Upper lobe of right lung (tissue), 1 donor: Measurements from ENCODE around the gene CLMN. TPM values are rescaled to one million over a fixed set of nuclear protein-coding genes. Genes with fewer than 3 reads are reported as not detected.

Experiments used
- ATAC-seq: fragments of 200-7000 bp; cut with Tn5 transposase; one replicate; pipeline ENCODE4 v1.9.1; 2020; ENCODE audit warnings: mild to moderate bottlenecking, moderate library complexity
- DNase-seq: peaks from one replicate; pipeline ENCODE4 v3.0.0-alpha.2; 2020
- H3K27ac ChIP-seq: fragments of 200-600 bp; one replicate; pipeline ENCODE4 v1.8.0; 2022
- H3K27me3 ChIP-seq: fragments of 200-600 bp; one replicate; pipeline ENCODE4 v1.8.0; 2022; ENCODE audit warnings: mild to moderate bottlenecking
- H3K36me3 ChIP-seq: fragments of 200-600 bp; one replicate; pipeline ENCODE4 v1.8.0; 2022
- H3K4me1 ChIP-seq: fragments of 200-600 bp; one replicate; pipeline ENCODE4 v1.8.0; 2022
- H3K4me3 ChIP-seq: fragments of 200-600 bp; one replicate; pipeline ENCODE4 v1.8.0; 2022; ENCODE audit warnings: mild to moderate bottlenecking
- H3K9me3 ChIP-seq: fragments of 200-600 bp; one replicate; pipeline ENCODE4 v1.8.0; 2022
- CTCF ChIP-seq: fragments of 200-600 bp; IDR thresholded peaks from one replicate; pipeline ENCODE4 v1.8.0; 2022; ENCODE audit warnings: antibody characterized with exemption
- intact Hi-C: fragments of 100-400 bp; cut with DNase I; formaldehyde crosslinking; loops from one replicate; pipeline ENCODE4 v1.11.0; 2022
- total RNA-seq: library from RNA; stranded (reverse); fragmentation: NEBNext Ultra II Directional; extraction: Animal tissue kit (Norgen Biotek cat#: 25700); gene quantifications from one replicate; pipeline ENCODE4 v1.2.1, GENCODE V29; 2021
- donor health status: DM: no; HTN: yes; CAD: no; lungs with severe emphysema.

The CLMN gene
- total RNA-seq, 1 donor from 2014 or later: 19.3 TPM

- H3K4me1 ChIP-seq: no peaks in the 10 kb centered on the region
- intact Hi-C loops: no loop called here
- no peak for DNase-seq
- TF ChIP-seq CTCF: no peak
- no peak overlapping the region for H3K27ac ChIP-seq
- H3K4me3 ChIP-seq: no peak overlapping the region
- H3K9me3 ChIP-seq: no peaks in the 10 kb centered on the region
- H3K27me3 ChIP-seq: no peaks in the 10 kb centered on the region
- H3K36me3 ChIP-seq: no peaks in the 10 kb centered on the region
- no peak for ATAC-seq
These were observed 103.7 kb downstream of the CLMN start for GRCh38 chr14:95216008-95216407.

- Histone ChIP-seq H3K27me3 (no peaks in the 10 kb centered on the region), H3K36me3 (no peaks in the 10 kb centered on the region), H3K4me3 (no peak overlapping the region), H3K4me1 (no peaks in the 10 kb centered on the region), H3K9me3 (no peaks in the 10 kb centered on the region), H3K27ac (no peak overlapping the region)
- intact Hi-C loops: no loop called here
- TF ChIP-seq CTCF: no peak
- ATAC-seq: no peak
- no peak for DNase-seq
These were observed 104.5 kb downstream of the CLMN start for GRCh38 chr14:95215094-95215725.

GRCh38 chr14:95213774-95214173 is 105.9 kb downstream of the CLMN start:
- DNase-seq: no peak
- no peaks in the 10 kb centered on the region for H3K4me1 ChIP-seq
- no peaks in the 10 kb centered on the region for H3K9me3 ChIP-seq
- no peaks in the 10 kb centered on the region for H3K36me3 ChIP-seq
- intact Hi-C loops: no loop called here
- H3K27ac ChIP-seq: no peak overlapping the region
- H3K27me3 ChIP-seq: no peaks in the 10 kb centered on the region
- TF ChIP-seq CTCF: no peak
- ATAC-seq: no peak
- H3K4me3 ChIP-seq: no peak overlapping the region

- Histone ChIP-seq H3K4me1 (no peaks in the 10 kb centered on the region), H3K27me3 (no peaks in the 10 kb centered on the region), H3K27ac (no peak overlapping the region), H3K9me3 (no peaks in the 10 kb centered on the region), H3K4me3 (no peak overlapping the region), H3K36me3 (no peaks in the 10 kb centered on the region)
- DNase-seq: no peak
- TF ChIP-seq CTCF: no peak
- ATAC-seq: no peak
- intact Hi-C loops: no loop called here
These were observed 107.8 kb downstream of the CLMN start for GRCh38 chr14:95211721-95212504.

GRCh38 chr14:95210699-95211098 is 109.0 kb downstream of the CLMN start:
- Histone ChIP-seq H3K27me3 (no peaks in the 10 kb centered on the region), H3K27ac (no peak overlapping the region), H3K4me3 (no peak overlapping the region), H3K9me3 (no peaks in the 10 kb centered on the region), H3K36me3 (no peaks in the 10 kb centered on the region), H3K4me1 (no peaks in the 10 kb centered on the region)
- no peak for TF ChIP-seq CTCF
- no peak for ATAC-seq
- no peak for DNase-seq
- intact Hi-C loops: no loop called here
